Type B pancreatic cell (in vitro differentiated cells): ENCODE results near the gene PAMR1. TPM values are rescaled to one million over a fixed set of nuclear protein-coding genes. Genes with fewer than 3 reads are reported as not detected.

ENCODE experiments used
- DNase-seq: peaks from one replicate; pipeline ENCODE4 v3.0.0; 2021; ENCODE audit warnings: mixed read lengths; ENCODE audit not compliant: unreplicated experiment; ENCODE audit errors: extremely low spot score
- H3K27ac Mint-ChIP-seq: 2 replicates; pipeline ENCODE4 v1.8.0; 2021; ENCODE audit warnings: mild to moderate bottlenecking, mixed read lengths
- H3K27me3 Mint-ChIP-seq: 2 replicates; pipeline ENCODE4 v1.8.0; 2021; ENCODE audit warnings: mixed read lengths
- H3K36me3 Mint-ChIP-seq: 2 replicates; pipeline ENCODE4 v1.8.0; 2021; ENCODE audit warnings: mixed read lengths
- H3K4me1 Mint-ChIP-seq: one replicate; pipeline ENCODE4 v1.8.0; 2021; ENCODE audit warnings: mixed read lengths; ENCODE audit not compliant: unreplicated experiment
- H3K4me3 Mint-ChIP-seq: 2 replicates; pipeline ENCODE4 v1.8.0; 2021; ENCODE audit warnings: mild to moderate bottlenecking, mixed read lengths
- H3K9me3 Mint-ChIP-seq: 2 replicates; pipeline ENCODE4 v1.8.0; 2021; ENCODE audit warnings: mixed read lengths
- CTCF ChIP-seq: fragments of 200-600 bp; sonication (generic); conservative IDR thresholded peaks from 2 replicates; pipeline ENCODE4 v1.5.0; 2021; ENCODE audit warnings: antibody characterized with exemption, mild to moderate bottlenecking
- total RNA-seq: library from RNA; stranded (reverse); gene quantifications from 2 replicates; pipeline ENCODE4 v1.2.1, GENCODE V29; 2021; ENCODE audit warnings: low replicate concordance

The PAMR1 gene
- total RNA-seq, 1 donor from 2014 or later, result 14.2 TPM

DNA sequence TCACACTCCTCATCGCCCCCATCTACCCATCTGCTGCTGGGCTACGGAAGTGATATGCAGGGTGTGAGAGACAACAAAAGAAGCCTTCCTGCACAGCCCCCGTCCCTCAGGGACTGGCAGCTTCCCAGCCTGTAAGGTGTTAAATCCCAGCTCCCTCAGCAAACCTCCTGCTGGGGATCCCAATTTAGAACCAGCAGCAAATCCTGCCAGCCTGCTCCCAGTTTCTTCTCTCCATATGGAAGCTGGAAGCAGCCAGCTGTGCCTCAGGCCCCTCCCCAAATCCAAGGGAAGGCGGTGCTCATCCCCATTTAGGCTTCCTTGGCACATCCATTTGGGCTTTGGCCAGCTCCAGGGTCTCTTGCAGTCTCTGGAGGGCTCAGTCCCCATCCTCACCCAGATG lies 47.5 kb downstream of the PAMR1 start:
- no peak for TF ChIP-seq CTCF
- no peak for DNase-seq
- Mint-ChIP-seq H3K27me3 (peaks cover 22% of the 10 kb centered on the region), H3K4me1 (no peaks in the 10 kb centered on the region), H3K4me3 (no peak overlapping the region), H3K9me3 (peaks cover 3% of the 10 kb centered on the region), H3K27ac (no peak overlapping the region), H3K36me3 (peaks cover 5% of the 10 kb centered on the region)

DNA sequence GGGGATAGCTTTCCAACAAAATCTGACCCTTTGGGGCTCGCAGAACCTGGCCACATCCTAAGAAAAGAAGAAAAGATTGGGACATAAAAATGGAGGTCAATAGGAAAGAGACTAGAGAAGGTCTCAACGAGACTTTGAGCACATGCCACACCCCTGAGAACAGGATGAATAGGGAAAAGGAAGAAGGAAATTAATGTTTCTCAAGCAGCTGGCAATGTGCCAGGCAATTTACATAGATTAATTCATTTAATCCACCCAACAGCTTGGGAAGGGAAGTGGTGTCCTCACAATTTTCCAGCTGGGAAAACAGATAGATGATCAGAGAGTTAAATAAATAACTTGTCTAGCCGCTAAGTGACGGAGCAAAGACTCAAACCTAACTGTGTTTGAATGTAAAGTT lies 50.7 kb downstream of the PAMR1 start:
- Mint-ChIP-seq H3K27me3 (peaks cover 21% of the 10 kb centered on the region), H3K4me1 (no peaks in the 10 kb centered on the region), H3K27ac (no peak overlapping the region), H3K36me3 (no peaks in the 10 kb centered on the region), H3K4me3 (no peak overlapping the region), H3K9me3 (no peaks in the 10 kb centered on the region)
- no peak for TF ChIP-seq CTCF
- no peak for DNase-seq

- no peak for TF ChIP-seq CTCF
- Mint-ChIP-seq H3K9me3 (no peaks in the 10 kb centered on the region), H3K36me3 (no peaks in the 10 kb centered on the region), H3K4me1 (no peaks in the 10 kb centered on the region), H3K27me3 (peaks cover 19% of the 10 kb centered on the region), H3K4me3 (no peak overlapping the region), H3K27ac (no peak overlapping the region)
- no peak for DNase-seq
Observed at GRCh38 chr11:35473795-35474374, 51.5 kb downstream of the PAMR1 start.

GRCh38 chr11:35470616-35471015 lies 54.8 kb downstream of the PAMR1 start:
- Mint-ChIP-seq H3K4me3 (no peak overlapping the region), H3K27ac (no peak overlapping the region), H3K27me3 (peaks cover 7% of the 10 kb centered on the region), H3K4me1 (no peaks in the 10 kb centered on the region), H3K36me3 (no peaks in the 10 kb centered on the region), H3K9me3 (no peaks in the 10 kb centered on the region)
- DNase-seq, result no peak
- no peak for TF ChIP-seq CTCF

- no peak overlapping the region for H3K4me3 Mint-ChIP-seq
- no peak for TF ChIP-seq CTCF
- H3K27me3 Mint-ChIP-seq, result peaks cover 17% of the 10 kb centered on the region
- no peak for DNase-seq
- H3K36me3 Mint-ChIP-seq, result no peaks in the 10 kb centered on the region
- H3K4me1 Mint-ChIP-seq, result no peaks in the 10 kb centered on the region
- no peaks in the 10 kb centered on the region for H3K9me3 Mint-ChIP-seq
- no peak overlapping the region for H3K27ac Mint-ChIP-seq
Observed at GRCh38 chr11:35466058-35466457, 59.4 kb downstream of the PAMR1 start.

- TF ChIP-seq CTCF, result peak; percentile 48
- Mint-ChIP-seq H3K4me3 (no peak overlapping the region), H3K4me1 (no peaks in the 10 kb centered on the region), H3K36me3 (no peaks in the 10 kb centered on the region), H3K27ac (no peak overlapping the region), H3K27me3 (peaks cover 16% of the 10 kb centered on the region), H3K9me3 (no peaks in the 10 kb centered on the region)
- no peak for DNase-seq
Observed at GRCh38 chr11:35464308-35464707, 61.1 kb downstream of the PAMR1 start.
